ENCODE measurements around the gene HMCES.

- no peak for TF ChIP-seq EP300 (IDR thresholded peaks at IDR 0.05)
- no peak for TF ChIP-seq POLR2A (IDR thresholded peaks at IDR 0.05)
These were observed 30.2 kb upstream of the HMCES start for GRCh38 chr3:129248286-129248979.

Data from tibial nerve (tissue), 3 donors.